Measurements from ENCODE around the gene DRD4.

Gene DRD4

GRCh38 chr11:615504-616319 lies 21.4 kb upstream of the DRD4 start, which contains the start of gene IRF7:
IRF7 (minus strand) TSS chr11:615950; CDS start chr11:615364, 586 bp downstream.
- Histone ChIP-seq H3K9ac (ENCODE audit: low read depth in 1 of 2, low read length in 2 of 2) (peak within 1 kb of the TSS; percentile 83 to 97), H3K4me1 (ENCODE audit: control insufficient read depth in 1 of 2, insufficient read depth in 2 of 2, low read length in 2 of 2) (peaks cover 45 to 46% of the 10 kb centered on the region in 2 donors), H3K4me3 (ENCODE audit: low read depth in 1 of 2, low read length in 2 of 2) (peak within 1 kb of the TSS; percentile 80 to 82), H3K27me3 (ENCODE audit: control insufficient read depth in 1 of 2, insufficient read depth in 2 of 2, low read length in 2 of 2) (no peaks in the 10 kb centered on the region), H3K36me3 (ENCODE audit: control insufficient read depth in 1 of 2, insufficient read depth in 2 of 2, low read length in 2 of 2) (peaks cover 21 to 49% of the 10 kb centered on the region in 2 donors), H3K9me3 (ENCODE audit: control insufficient read depth in 1 of 2, low read length in 2 of 2) (no peaks in the 10 kb centered on the region), H3K27ac (ENCODE audit: low read depth, low read length) (peak within 1 kb of the TSS; percentile 94)

DNA sequence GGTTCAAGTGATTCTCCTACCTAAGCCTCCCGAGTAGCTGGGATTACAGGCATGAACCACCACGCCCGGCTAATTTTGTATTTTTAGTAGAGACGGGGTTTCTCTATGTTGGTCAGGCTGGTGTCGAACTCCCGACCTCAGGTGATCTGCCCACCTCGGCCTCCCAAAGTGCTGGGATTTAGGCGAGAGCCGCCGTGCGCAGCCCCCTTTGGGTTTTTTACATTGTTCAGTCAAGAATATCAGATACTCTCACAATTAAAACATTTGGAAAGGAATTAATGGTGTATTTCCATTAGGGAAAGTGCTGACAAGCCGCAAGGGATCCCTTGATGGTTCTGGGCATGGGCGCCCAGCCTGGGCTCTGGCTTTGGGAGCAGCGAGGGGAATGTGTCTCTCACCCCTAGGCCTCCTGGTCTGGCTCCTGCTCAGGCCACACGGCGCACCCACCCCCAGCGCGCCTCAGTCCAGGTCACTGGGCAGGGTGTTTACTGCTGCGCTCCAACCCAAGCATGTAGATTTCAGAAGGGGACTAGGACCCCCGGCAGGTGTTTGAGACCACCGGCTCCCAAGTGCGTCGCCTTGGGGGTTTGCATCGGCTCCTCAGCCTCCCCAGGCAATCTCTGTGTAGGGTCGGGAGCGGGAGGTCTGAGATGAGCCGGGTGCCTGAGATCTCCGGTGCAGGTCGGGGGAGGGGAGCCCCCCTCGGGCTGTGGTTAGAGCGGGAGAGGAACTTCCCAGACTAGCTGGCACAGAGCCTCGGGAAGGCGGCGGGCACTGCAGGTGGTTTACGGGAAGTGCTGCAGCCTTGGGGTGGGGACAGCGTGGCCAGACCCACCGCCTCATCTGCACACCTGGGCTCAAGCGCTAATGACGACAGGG lies 20.5 kb upstream of the DRD4 start:
- Histone ChIP-seq H3K9me3 (ENCODE audit: control insufficient read depth in 1 of 2, low read length in 2 of 2) (no peaks in the 10 kb centered on the region), H3K4me1 (ENCODE audit: control insufficient read depth in 1 of 2, insufficient read depth in 2 of 2, low read length in 2 of 2) (peaks cover 37 to 43% of the 10 kb centered on the region in 2 donors), H3K27me3 (ENCODE audit: control insufficient read depth in 1 of 2, insufficient read depth in 2 of 2, low read length in 2 of 2) (no peaks in the 10 kb centered on the region), H3K9ac (ENCODE audit: low read depth in 1 of 2, low read length in 2 of 2) (peak overlapping the region; percentile 28 to 97), H3K4me3 (ENCODE audit: low read depth in 1 of 2, low read length in 2 of 2) (peak overlapping the region; percentile 80 to 82), H3K36me3 (ENCODE audit: control insufficient read depth in 1 of 2, insufficient read depth in 2 of 2, low read length in 2 of 2) (peaks cover 13 to 47% of the 10 kb centered on the region in 2 donors), H3K27ac (ENCODE audit: low read depth, low read length) (peak overlapping the region; percentile 32)

DNA sequence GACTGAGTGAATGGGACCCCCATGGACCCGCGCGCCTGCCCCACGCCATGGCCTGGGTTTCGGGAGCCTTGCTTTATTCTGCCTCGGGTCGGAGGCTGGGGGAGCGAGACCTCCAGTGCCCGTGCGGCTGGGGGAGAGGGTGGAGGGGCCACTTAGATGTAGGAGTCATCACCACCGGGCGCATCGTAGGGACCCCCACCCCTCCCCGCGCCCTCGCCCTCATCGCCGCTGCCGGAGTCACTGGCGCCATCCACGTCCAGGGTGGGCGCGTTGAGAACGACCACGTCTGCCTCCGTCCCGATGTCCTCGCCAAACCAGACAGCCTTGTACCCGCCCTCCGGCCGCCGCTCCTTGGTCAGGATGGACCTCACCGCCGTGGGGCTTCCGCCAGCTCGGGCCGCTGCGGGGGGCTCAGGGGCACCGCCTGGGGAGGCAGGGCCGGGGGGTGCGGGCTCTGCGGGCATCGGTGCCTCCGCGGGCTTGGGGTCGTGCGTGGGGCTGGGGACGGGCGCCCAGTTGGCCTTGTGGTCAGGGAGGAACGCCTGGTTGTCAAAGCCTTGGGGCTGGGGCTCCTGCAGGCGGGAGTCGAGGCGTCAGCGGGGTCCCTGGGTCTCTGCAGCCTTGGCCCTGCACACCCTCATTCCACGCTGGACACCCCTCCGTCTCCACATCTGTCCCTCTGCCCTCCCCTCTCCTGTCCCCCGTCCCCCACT lies 19.7 kb upstream of the DRD4 start:
- peaks cover 32 to 36% of the 10 kb centered on the region in 2 donors for H3K4me1 ChIP-seq (ENCODE audit: control insufficient read depth in 1 of 2, insufficient read depth in 2 of 2, low read length in 2 of 2)

DNA sequence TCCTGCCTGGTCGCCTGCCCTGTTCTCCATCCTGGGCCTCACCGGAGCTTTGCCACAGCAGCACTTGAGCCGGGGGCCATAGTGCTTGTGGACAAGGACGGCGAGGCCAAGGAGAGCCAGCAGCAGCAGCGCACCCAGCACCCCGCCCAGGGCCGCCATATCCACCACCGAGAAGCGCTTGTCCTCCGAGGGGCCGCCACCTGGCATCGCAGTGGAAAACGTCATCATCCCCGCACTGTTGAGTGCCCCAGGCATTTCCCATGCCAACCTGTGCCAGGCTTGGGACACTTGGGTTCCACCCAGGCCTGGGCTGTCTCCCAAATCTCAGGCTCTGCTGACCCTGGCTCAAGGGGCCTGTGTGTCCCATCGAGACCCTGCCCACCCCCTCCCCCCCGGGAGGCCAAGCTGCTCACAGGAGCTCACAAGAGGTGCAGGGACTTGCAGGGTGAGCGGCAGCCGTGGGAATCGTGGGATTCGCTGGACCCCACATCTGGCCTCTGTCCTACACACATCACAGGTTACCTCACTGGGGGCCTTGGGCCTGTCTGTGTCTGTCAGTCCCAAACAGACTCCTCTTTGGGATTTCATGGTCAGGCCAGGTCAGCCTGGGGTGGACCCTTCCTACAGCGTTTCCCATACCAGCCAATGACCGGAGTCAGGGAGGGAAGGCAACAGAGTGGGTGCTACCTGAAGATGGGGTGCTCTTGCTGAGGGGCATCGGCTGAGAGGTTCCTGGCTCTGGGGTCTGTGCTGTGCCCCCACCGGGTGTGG lies 19.0 kb upstream of the DRD4 start:
- Histone ChIP-seq H3K9ac (ENCODE audit: low read depth in 1 of 2, low read length in 2 of 2) (no peak overlapping the region), H3K27ac (ENCODE audit: low read depth, low read length) (no peak overlapping the region), H3K27me3 (ENCODE audit: control insufficient read depth in 1 of 2, insufficient read depth in 2 of 2, low read length in 2 of 2) (no peaks in the 10 kb centered on the region), H3K4me3 (ENCODE audit: low read depth in 1 of 2, low read length in 2 of 2) (no peak overlapping the region), H3K9me3 (ENCODE audit: control insufficient read depth in 1 of 2, low read length in 2 of 2) (no peaks in the 10 kb centered on the region), H3K36me3 (ENCODE audit: control insufficient read depth in 1 of 2, insufficient read depth in 2 of 2, low read length in 2 of 2) (peaks cover 8 to 34% of the 10 kb centered on the region in 2 donors), H3K4me1 (ENCODE audit: control insufficient read depth in 1 of 2, insufficient read depth in 2 of 2, low read length in 2 of 2) (peaks cover 24 to 29% of the 10 kb centered on the region in 2 donors)

More for the DNA sequence above, 19.7 kb upstream of the DRD4 start:
- Histone ChIP-seq H3K27me3 (ENCODE audit: control insufficient read depth in 1 of 2, insufficient read depth in 2 of 2, low read length in 2 of 2) (no peaks in the 10 kb centered on the region), H3K9ac (ENCODE audit: low read depth in 1 of 2, low read length in 2 of 2) (no peak overlapping the region), H3K9me3 (ENCODE audit: control insufficient read depth in 1 of 2, low read length in 2 of 2) (no peaks in the 10 kb centered on the region), H3K4me3 (ENCODE audit: low read depth in 1 of 2, low read length in 2 of 2) (no peak overlapping the region), H3K36me3 (ENCODE audit: control insufficient read depth in 1 of 2, insufficient read depth in 2 of 2, low read length in 2 of 2) (peaks cover 12 to 41% of the 10 kb centered on the region in 2 donors), H3K27ac (ENCODE audit: low read depth, low read length) (no peak overlapping the region)

DNA sequence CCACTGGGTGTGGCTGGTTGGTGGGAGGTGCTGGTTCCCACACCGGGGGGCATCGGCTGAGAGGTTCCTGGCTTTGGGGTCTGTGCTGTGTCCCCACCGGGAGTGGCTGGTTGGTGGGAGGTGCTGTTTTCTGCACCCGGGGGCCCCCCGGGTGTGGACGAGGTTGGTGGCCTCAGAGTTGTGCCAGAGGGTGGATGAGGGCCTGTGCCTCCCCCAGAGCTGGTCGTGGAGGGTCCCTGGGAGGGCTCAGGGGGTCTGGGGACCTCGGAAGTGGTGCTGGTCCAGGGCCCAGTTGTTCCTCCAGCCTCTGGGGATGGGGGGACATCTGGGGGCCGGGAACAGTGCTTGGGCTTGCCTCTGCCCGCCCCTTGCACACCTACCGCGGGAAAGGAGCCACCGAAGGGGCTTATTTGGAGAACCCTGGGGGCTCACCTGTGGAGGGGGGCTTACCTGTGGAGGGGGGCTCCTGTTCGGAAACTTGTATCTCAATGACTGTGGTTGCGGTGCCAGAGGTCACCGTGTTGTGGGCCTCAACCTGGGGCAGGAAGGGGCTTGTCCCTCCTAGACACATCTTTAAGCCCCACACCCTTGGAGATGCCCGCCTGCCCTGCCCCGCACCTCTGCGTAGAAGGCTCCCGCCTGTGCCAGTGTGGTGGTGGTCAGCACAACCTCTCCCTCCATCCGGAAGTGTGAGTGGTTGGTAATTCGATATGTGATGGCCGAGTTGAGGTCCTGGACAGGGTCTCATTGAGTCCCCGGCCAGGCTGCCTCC lies 18.0 kb upstream of the DRD4 start:
- H3K4me1 ChIP-seq (ENCODE audit: control insufficient read depth in 1 of 2, insufficient read depth in 2 of 2, low read length in 2 of 2), result peaks cover 17 to 25% of the 10 kb centered on the region in 2 donors
- no peaks in the 10 kb centered on the region for H3K27me3 ChIP-seq (ENCODE audit: control insufficient read depth in 1 of 2, insufficient read depth in 2 of 2, low read length in 2 of 2)
- H3K27ac ChIP-seq (ENCODE audit: low read depth, low read length), result no peak overlapping the region
- H3K4me3 ChIP-seq (ENCODE audit: low read depth in 1 of 2, low read length in 2 of 2), result no peak overlapping the region
- no peaks in the 10 kb centered on the region for H3K9me3 ChIP-seq (ENCODE audit: control insufficient read depth in 1 of 2, low read length in 2 of 2)
- H3K9ac ChIP-seq (ENCODE audit: low read depth in 1 of 2, low read length in 2 of 2), result no peak overlapping the region
- H3K36me3 ChIP-seq (ENCODE audit: control insufficient read depth in 1 of 2, insufficient read depth in 2 of 2, low read length in 2 of 2), result peaks cover 6 to 31% of the 10 kb centered on the region in 2 donors

GRCh38 chr11:619628-620050 lies 17.4 kb upstream of the DRD4 start:
- peaks cover 11 to 19% of the 10 kb centered on the region in 2 donors for H3K4me1 ChIP-seq (ENCODE audit: control insufficient read depth in 1 of 2, insufficient read depth in 2 of 2, low read length in 2 of 2)
- no peak overlapping the region for H3K4me3 ChIP-seq (ENCODE audit: low read depth in 1 of 2, low read length in 2 of 2)
- no peaks in the 10 kb centered on the region for H3K9me3 ChIP-seq (ENCODE audit: control insufficient read depth in 1 of 2, low read length in 2 of 2)
- no peaks in the 10 kb centered on the region for H3K27me3 ChIP-seq (ENCODE audit: control insufficient read depth in 1 of 2, insufficient read depth in 2 of 2, low read length in 2 of 2)
- H3K36me3 ChIP-seq (ENCODE audit: control insufficient read depth in 1 of 2, insufficient read depth in 2 of 2, low read length in 2 of 2), result peaks cover 6 to 25% of the 10 kb centered on the region in 2 donors
- no peak overlapping the region for H3K27ac ChIP-seq (ENCODE audit: low read depth, low read length)
- H3K9ac ChIP-seq (ENCODE audit: low read depth in 1 of 2, low read length in 2 of 2), result no peak overlapping the region

GRCh38 chr11:620201-620600 lies 16.9 kb upstream of the DRD4 start:
- Histone ChIP-seq H3K4me3 (ENCODE audit: low read depth in 1 of 2, low read length in 2 of 2) (no peak overlapping the region), H3K36me3 (ENCODE audit: control insufficient read depth in 1 of 2, insufficient read depth in 2 of 2, low read length in 2 of 2) (peaks cover 6 to 25% of the 10 kb centered on the region in 2 donors), H3K27me3 (ENCODE audit: control insufficient read depth in 1 of 2, insufficient read depth in 2 of 2, low read length in 2 of 2) (no peaks in the 10 kb centered on the region), H3K27ac (ENCODE audit: low read depth, low read length) (no peak overlapping the region), H3K9ac (ENCODE audit: low read depth in 1 of 2, low read length in 2 of 2) (no peak overlapping the region), H3K4me1 (ENCODE audit: control insufficient read depth in 1 of 2, insufficient read depth in 2 of 2, low read length in 2 of 2) (peaks cover 6 to 13% of the 10 kb centered on the region in 2 donors), H3K9me3 (ENCODE audit: control insufficient read depth in 1 of 2, low read length in 2 of 2) (no peaks in the 10 kb centered on the region)

GRCh38 chr11:620935-621814 lies 15.9 kb upstream of the DRD4 start:
- H3K27ac ChIP-seq (ENCODE audit: low read depth, low read length), result no peak overlapping the region
- H3K4me3 ChIP-seq (ENCODE audit: low read depth in 1 of 2, low read length in 2 of 2), result no peak overlapping the region
- no peaks in the 10 kb centered on the region for H3K9me3 ChIP-seq (ENCODE audit: control insufficient read depth in 1 of 2, low read length in 2 of 2)
- no peaks in the 10 kb centered on the region for H3K27me3 ChIP-seq (ENCODE audit: control insufficient read depth in 1 of 2, insufficient read depth in 2 of 2, low read length in 2 of 2)
- peaks cover 12 to 15% of the 10 kb centered on the region in 2 donors for H3K4me1 ChIP-seq (ENCODE audit: control insufficient read depth in 1 of 2, insufficient read depth in 2 of 2, low read length in 2 of 2)
- no peak overlapping the region for H3K9ac ChIP-seq (ENCODE audit: low read depth in 1 of 2, low read length in 2 of 2)
- peaks cover 6 to 25% of the 10 kb centered on the region in 2 donors for H3K36me3 ChIP-seq (ENCODE audit: control insufficient read depth in 1 of 2, insufficient read depth in 2 of 2, low read length in 2 of 2)
